Endothelial cell of umbilical vein (primary cell): ENCODE results near the gene TSKU. TPM values are rescaled to one million over a fixed set of nuclear protein-coding genes. Genes with fewer than 3 reads are reported as not detected.

Source experiments
- BruUV-seq: library from RNA; stranded (reverse); fragments of 400-500 nt; replicated peaks from 2 replicates; lab custom pipeline; 2021; lab: Mats Ljungman, UMichigan
- CTCF ChIA-PET: fragments of 300-600, 350-600 bp; sonication (Branson Sonifier 250); formaldehyde crosslinking; loops from one replicate; lab custom pipeline; 2021; ENCODE audit warnings: antibody characterized with exemption, inconsistent platforms; lab: Charles Lee
- POLR2A ChIA-PET: fragments of 300-600, 350-600 bp; sonication (Branson Sonifier 250); formaldehyde crosslinking; loops from one replicate; lab custom pipeline; 2021; ENCODE audit warnings: antibody characterized with exemption, inconsistent platforms; lab: Charles Lee
- DNase-seq: peaks from one replicate; pipeline ENCODE4 v3.0.0-alpha.2; 2011; ENCODE audit warnings: low read depth, low spot score
- FAIRE-seq: peaks from 2 replicates; lab custom pipeline; 2011; peaks lifted over from hg19 to GRCh38; lab: Jason Lieb, UNC
- H2AFZ ChIP-seq: 2 replicates; pipeline ENCODE4 v1.6.0; 2012; ENCODE audit warnings: low read depth, low read length, control low read depth, inconsistent platforms
- H3K27ac ChIP-seq: 2 replicates; pipeline ENCODE4 v1.5.1; 2011; ENCODE audit warnings: low read depth, mild to moderate bottlenecking, control low read depth, low read length, moderate library complexity; ENCODE audit not compliant: insufficient read depth
- H3K27me3 ChIP-seq, 2 experiments: 2 replicates each; pipeline versions ENCODE4 v1.6.0 to v1.6.1; 2011; ENCODE audit warnings: low read length in 2 of 2, mixed read lengths in 1 of 2; ENCODE audit not compliant: control insufficient read depth in 2 of 2, insufficient read depth in 2 of 2
- H3K36me3 ChIP-seq, 2 experiments: 2 replicates in 1 of 2; 3 replicates in 1 of 2; pipeline ENCODE4 v1.5.1; 2011; ENCODE audit warnings: low read length in 2 of 2, mild to moderate bottlenecking in 1 of 2, moderate library complexity in 1 of 2; ENCODE audit not compliant: control insufficient read depth in 2 of 2, insufficient read depth in 2 of 2; ENCODE audit errors: extremely low read depth in 1 of 2
- H3K4me1 ChIP-seq: 3 replicates; pipeline ENCODE4 v1.5.1; 2011; ENCODE audit warnings: mild to moderate bottlenecking, low read length; ENCODE audit not compliant: control insufficient read depth, insufficient read depth; ENCODE audit errors: extremely low read depth
- H3K4me2 ChIP-seq: 2 replicates; pipeline ENCODE4 v1.6.1; 2011; ENCODE audit warnings: low read length, control low read depth, mixed read lengths; ENCODE audit not compliant: insufficient read depth
- H3K4me3 ChIP-seq, 3 experiments: fragments of 200-600 bp in 1 of 3; sonication (generic), shearing (Covaris generic) in 1 of 3; replicated peaks in 1 of 3; 2 replicates each; pipeline ENCODE4 v1.5.1; 2011 to 2016; ENCODE audit warnings: control low read depth in 3 of 3, low read length in 3 of 3, mild to moderate bottlenecking in 2 of 3, inconsistent platforms in 1 of 3, low read depth in 1 of 3, moderate library complexity in 1 of 3; ENCODE audit not compliant: insufficient read depth in 1 of 3
- H3K79me2 ChIP-seq: 2 replicates; pipeline ENCODE4 v1.6.0; 2012; ENCODE audit warnings: low read length, inconsistent platforms; ENCODE audit not compliant: control insufficient read depth, insufficient read depth
- H3K9ac ChIP-seq: replicated peaks from 2 replicates; pipeline ENCODE3; 2011; ENCODE audit warnings: low read length, control low read depth; ENCODE audit not compliant: insufficient read depth; ENCODE audit errors: extremely low read depth
- H3K9me1 ChIP-seq: replicated peaks from 3 replicates; pipeline ENCODE4 v1.6.0; 2011; ENCODE audit warnings: mild to moderate bottlenecking, low read length; ENCODE audit not compliant: control insufficient read depth, insufficient read depth; ENCODE audit errors: extremely low read depth
- H3K9me3 ChIP-seq: replicated peaks from 2 replicates; pipeline ENCODE4 v1.5.1; 2012; ENCODE audit warnings: low read length, inconsistent platforms; ENCODE audit not compliant: control insufficient read depth, insufficient read depth
- H4K20me1 ChIP-seq: replicated peaks from 2 replicates; pipeline ENCODE3; 2011; ENCODE audit warnings: mild to moderate bottlenecking, low read length; ENCODE audit not compliant: control insufficient read depth, insufficient read depth; ENCODE audit errors: extremely low read depth
- CTCF ChIP-seq, 2 donors: IDR thresholded peaks; 1 replicate in 1 of 2; 2 replicates in 1 of 2; pipeline ENCODE4 v1.5.1; 2011; ENCODE audit warnings: low read length in 2 of 2, mild to moderate bottlenecking in 2 of 2, moderate library complexity in 2 of 2, control low read depth in 1 of 2, inconsistent platforms in 1 of 2, low read depth in 1 of 2; ENCODE audit not compliant: insufficient read depth in 1 of 2; ENCODE audit errors: extremely low read depth in 1 of 2
- EZH2 ChIP-seq: IDR thresholded peaks from 2 replicates; pipeline ENCODE4 v1.6.1; 2012; ENCODE audit warnings: borderline replicate concordance, low read depth, mild to moderate bottlenecking, moderate library complexity, low read length, inconsistent platforms; ENCODE audit not compliant: severe bottlenecking
- FOS ChIP-seq: IDR thresholded peaks from 2 replicates; pipeline ENCODE4 v1.6.1; 2011; ENCODE audit warnings: mild to moderate bottlenecking, low read length, moderate library complexity, borderline replicate concordance; ENCODE audit not compliant: insufficient read depth
- GATA2 ChIP-seq: IDR thresholded peaks from 2 replicates; pipeline ENCODE4 v1.7.0; 2011; ENCODE audit warnings: low read depth, mild to moderate bottlenecking, moderate library complexity, mixed read lengths, low read length; ENCODE audit not compliant: insufficient read length, insufficient read depth
- JUN ChIP-seq: IDR thresholded peaks from 2 replicates; pipeline ENCODE4 v1.6.1; 2011; ENCODE audit warnings: borderline replicate concordance, low read depth; ENCODE audit not compliant: insufficient read length, insufficient read depth
- MAX ChIP-seq: IDR thresholded peaks from 2 replicates; pipeline ENCODE4 v1.6.1; 2011; ENCODE audit not compliant: insufficient read depth, insufficient read length
- MYC ChIP-seq: IDR thresholded peaks from one replicate; pipeline ENCODE4 v1.6.1; 2011; ENCODE audit warnings: mild to moderate bottlenecking, low read depth, low read length
- POLR2A ChIP-seq: IDR thresholded peaks from 2 replicates; pipeline ENCODE4 v1.6.1; 2012; ENCODE audit warnings: low read depth, mild to moderate bottlenecking, control low read depth, low read length
- POLR2AphosphoS5 ChIP-seq: IDR thresholded peaks from 2 replicates; pipeline ENCODE4 v1.6.1; 2012; ENCODE audit warnings: low read depth, mild to moderate bottlenecking, control low read depth, low read length, moderate library complexity; ENCODE audit not compliant: insufficient read depth
- dilution Hi-C: fragments of 300-500 bp; cut with MboI; formaldehyde crosslinking; loops from one replicate; pipeline ENCODE4 v1.15.0; 2019; ENCODE audit warnings: low sequenced_read_pairs; ENCODE audit not compliant: extremely low pct_ligation_motif_present
- intact Hi-C: fragments of 100-400 bp; cut with micrococcal nuclease; formaldehyde crosslinking; loops from one replicate; pipeline ENCODE4 v1.10.0; 2022
- polyA plus RNA-seq, 4 experiments: library from polyadenylated mRNA; depleted of rRNA in 3 of 4; stranded (reverse) in 3 of 4; unstranded in 1 of 4; fragments of >200 nt; gene quantifications; 2 replicates each; pipeline versions ENCODE4 v1.2.1 to v1.2.3, GENCODE V29; 2011 to 2012; ENCODE audit warnings: missing spikeins in 1 of 4
- total RNA-seq: library from RNA; stranded (reverse); gene quantifications from 2 replicates; pipeline ENCODE4 v1.2.3, GENCODE V29; 2021

The TSKU gene
- total and polyA plus RNA-seq, 2 donors (not counting 3 experiments of a cell fraction or from before 2014, with no cell fraction given) = 16.2 to 21.2 TPM

- POLR2A ChIA-PET = no interaction called here
- Histone ChIP-seq H3K27ac (no peak overlapping the region), H3K4me2 (no peak overlapping the region), H3K4me1 (peaks cover 7% of the 10 kb centered on the region), H3K9ac (no peak overlapping the region), H3K36me3 (peaks cover 0 to 8% of the 10 kb centered on the region in 2 experiments), H4K20me1 (no peaks in the 10 kb centered on the region), H3K4me3 (no peak overlapping the region), H2AFZ (no peak overlapping the region), H3K9me1 (no peaks in the 10 kb centered on the region), H3K79me2 (peaks cover 5% of the 10 kb centered on the region), H3K27me3 (no peaks in the 10 kb centered on the region), H3K9me3 (no peaks in the 10 kb centered on the region)
- TF ChIP-seq EZH2 (no peak), FOS (no peak), GATA2 (no peak), POLR2AphosphoS5 (no peak), POLR2A (no peak), CTCF (IDR thresholded peaks at IDR 0.05; ENCODE audit: extremely low read depth in 1 of 2, insufficient read depth in 1 of 2, low read depth in 1 of 2, low read length in 2 of 2) (no peak), MAX (no peak), JUN (no peak), MYC (no peak)
- BruUV-seq = no TSS peak
- DNase-seq (no peak), FAIRE-seq (no peak)
- intact Hi-C loops = no loop called here
- CTCF ChIA-PET = interaction anchor here (1.2 to 1.3 kb wide), 2 partner anchors 62 to 74 kb away, joined by 4 to 6 read pairs; no protein-coding TSS in a partner anchor
- dilution Hi-C loops = no loop called here
Observed at GRCh38 chr11:76795936-76796441, 12.8 kb downstream of the TSKU start.
